HEK293 (cell line): Measurements from ENCODE around the gene PDAP1.
A peak's percentile ranks its signal among the peaks of the same experiment; 100 is the strongest.

Source experiments
- CTCF ChIA-PET: fragments of 350-600 bp; formaldehyde crosslinking; extraction: SDS; loops from one replicate; lab custom pipeline; 2021; ENCODE audit warnings: antibody characterized with exemption; lab: Yijun Ruan, JAX
- POLR2A ChIA-PET: fragments of 300-600 bp; formaldehyde crosslinking; extraction: SDS; loops from one replicate; lab custom pipeline; 2020; ENCODE audit warnings: antibody characterized with exemption, inconsistent platforms; lab: Yijun Ruan, JAX
- H3K27ac ChIP-seq: fragments of 200-500 bp; sonication (Bioruptor generic); 2 replicates; pipeline ENCODE4 v1.5.1; 2014; ENCODE audit warnings: low read depth, low read length, control low read depth, inconsistent platforms; ENCODE audit errors: extremely low read depth
- H3K36me3 ChIP-seq, 2 experiments: fragments of 200-500 bp in 1 of 2; sonication (Bioruptor generic) in 1 of 2; 1 replicate in 1 of 2; 2 replicates in 1 of 2; pipeline ENCODE4 v1.5.1; 2014 to 2017; ENCODE audit warnings: inconsistent platforms in 2 of 2, low read length in 2 of 2; ENCODE audit not compliant: control insufficient read depth in 2 of 2, insufficient read depth in 1 of 2
- H3K4me1 ChIP-seq: fragments of 200-500 bp; sonication (Bioruptor generic); 2 replicates; pipeline ENCODE4 v1.5.1; 2014; ENCODE audit warnings: mild to moderate bottlenecking, low read length, inconsistent platforms; ENCODE audit not compliant: control insufficient read depth, insufficient read depth
- H3K4me3 ChIP-seq: 2 replicates; pipeline ENCODE4 v1.5.1; 2011; ENCODE audit warnings: low read depth, mild to moderate bottlenecking, control low read depth, low read length, moderate library complexity
- H3K9me3 ChIP-seq: fragments of 200-500 bp; sonication (Bioruptor generic); 2 replicates; pipeline ENCODE4 v1.5.1; 2014; ENCODE audit warnings: low read depth, low read length, inconsistent platforms; ENCODE audit not compliant: control insufficient read depth, insufficient read depth
- GLIS1 ChIP-seq: fragments of 450-650 bp; formaldehyde crosslinking; IDR thresholded peaks from 2 replicates; pipeline ENCODE4 v1.5.1; 2016; ENCODE audit warnings: missing biosample characterization, missing genetic modification characterization
- KLF9 ChIP-seq: fragments of 450-650 bp; formaldehyde crosslinking; IDR thresholded peaks from 2 replicates; pipeline ENCODE4 v1.5.1; 2016; ENCODE audit warnings: missing biosample characterization, missing genetic modification characterization, low read depth
- MYNN ChIP-seq: fragments of 450-650 bp; formaldehyde crosslinking; IDR thresholded peaks from 2 replicates; pipeline ENCODE4 v1.5.1; 2016; ENCODE audit warnings: missing biosample characterization, missing genetic modification characterization, borderline replicate concordance
- SCRT1 ChIP-seq: fragments of 450-650 bp; formaldehyde crosslinking; IDR thresholded peaks from 2 replicates; pipeline ENCODE4 v1.5.1; 2016; ENCODE audit warnings: missing biosample characterization, missing genetic modification characterization, borderline replicate concordance
- SETDB1 ChIP-seq: IDR thresholded peaks from one replicate; pipeline ENCODE4 v1.6.1; 2017; ENCODE audit warnings: mild to moderate bottlenecking, low read length, moderate library complexity, mixed read lengths; ENCODE audit not compliant: insufficient read length
- TRIM28 ChIP-seq: IDR thresholded peaks from 2 replicates; pipeline ENCODE4 v1.6.1; 2011; ENCODE audit warnings: low read length, control low read depth, borderline replicate concordance
- ZBTB17 ChIP-seq: fragments of 450-650 bp; formaldehyde crosslinking; IDR thresholded peaks from 2 replicates; pipeline ENCODE4 v1.5.1; 2016; ENCODE audit warnings: missing biosample characterization, missing genetic modification characterization
- ZIC2 ChIP-seq: fragments of 450-650 bp; formaldehyde crosslinking; IDR thresholded peaks from 2 replicates; pipeline ENCODE4 v1.5.1; 2016; ENCODE audit warnings: missing biosample characterization, missing genetic modification characterization
- ZNF202 ChIP-seq: fragments of 450-650 bp; formaldehyde crosslinking; IDR thresholded peaks from 2 replicates; pipeline ENCODE4 v1.5.1; 2016; ENCODE audit warnings: missing biosample characterization, missing genetic modification characterization, borderline replicate concordance
- ZNF211 ChIP-seq: fragments of 450-650 bp; formaldehyde crosslinking; IDR thresholded peaks from 2 replicates; pipeline ENCODE4 v1.5.1; 2016; ENCODE audit warnings: low read depth, missing biosample characterization, missing genetic modification characterization
- ZNF26 ChIP-seq: fragments of 450-650 bp; formaldehyde crosslinking; IDR thresholded peaks from 2 replicates; pipeline ENCODE4 v1.5.1; 2016; ENCODE audit warnings: missing biosample characterization, missing genetic modification characterization
- ZNF341 ChIP-seq: fragments of 450-650 bp; formaldehyde crosslinking; IDR thresholded peaks from 2 replicates; pipeline ENCODE4; 2016; ENCODE audit warnings: low read depth, missing biosample characterization, missing genetic modification characterization
- ZNF398 ChIP-seq: fragments of 450-650 bp; formaldehyde crosslinking; IDR thresholded peaks from 2 replicates; pipeline ENCODE4 v1.5.1; 2017; ENCODE audit warnings: missing biosample characterization, missing genetic modification characterization
- ZNF623 ChIP-seq: fragments of 450-650 bp; formaldehyde crosslinking; IDR thresholded peaks from 2 replicates; pipeline ENCODE4 v1.5.1; 2016; ENCODE audit warnings: missing biosample characterization, missing genetic modification characterization
- ZNF629 ChIP-seq: fragments of 450-650 bp; formaldehyde crosslinking; IDR thresholded peaks from 2 replicates; pipeline ENCODE4 v1.5.1; 2017; ENCODE audit warnings: missing biosample characterization, missing genetic modification characterization
- ZNF670 ChIP-seq: fragments of 450-650 bp; formaldehyde crosslinking; IDR thresholded peaks from 2 replicates; pipeline ENCODE4 v1.5.1; 2016; ENCODE audit warnings: missing biosample characterization, missing genetic modification characterization, low read depth
- ZNF777 ChIP-seq: fragments of 450-650 bp; formaldehyde crosslinking; IDR thresholded peaks from 2 replicates; pipeline ENCODE4 v1.5.1; 2017; ENCODE audit warnings: missing biosample characterization, missing genetic modification characterization, borderline replicate concordance
- ZNF791 ChIP-seq: fragments of 450-650 bp; formaldehyde crosslinking; IDR thresholded peaks from 2 replicates; pipeline ENCODE4 v1.5.1; 2016; ENCODE audit warnings: missing biosample characterization, missing genetic modification characterization
- TF ChIP-seq, protein P1 (sequence below): fragments of 450-650 bp; formaldehyde crosslinking; IDR thresholded peaks from 2 replicates; pipeline ENCODE4 v1.5.1; 2016; ENCODE audit warnings: missing biosample characterization, missing genetic modification characterization, borderline replicate concordance

PDAP1 gene

GRCh38 chr7:99402854-99403253 lies 5.5 kb downstream of the PDAP1 start:
- Histone ChIP-seq H3K9me3 (no peaks in the 10 kb centered on the region), H3K36me3 (peaks cover 26 to 71% of the 10 kb centered on the region in 2 experiments; a peak in 2 of 3 replicates), H3K27ac (no peak overlapping the region), H3K4me3 (no peak overlapping the region), H3K4me1 (peaks cover 2% of the 10 kb centered on the region; the same call in 1 of the 2 replicates)
- ChIA-PET CTCF (no interaction called here), POLR2A (interaction anchor here (0.6 to 0.7 kb wide), 2 partner anchors 11 to 13 kb away, joined by 3 to 4 read pairs; no protein-coding TSS in a partner anchor)
- TF ChIP-seq ZNF623 (tag by site-specific recombination), result peak; percentile 99
- no peak for TF ChIP-seq ZNF777 (tag by site-specific recombination)

- Histone ChIP-seq H3K4me1 (no peaks in the 10 kb centered on the region), H3K4me3 (no peak overlapping the region), H3K9me3 (no peaks in the 10 kb centered on the region), H3K27ac (no peak overlapping the region), H3K36me3 (peaks cover 38 to 88% of the 10 kb centered on the region in 2 experiments)
- CTCF ChIA-PET, result interaction anchor here (0.5 to 0.7 kb wide), 2 partner anchors 11 to 1404 kb away, joined by 3 read pairs; no protein-coding TSS in a partner anchor
- POLR2A ChIA-PET, result interaction anchor here (1.2 to 1.8 kb wide), 2 partner anchors 9 kb away, joined by 6 to 10 read pairs; partner anchors contain the start of genes BUD31 and PDAP1
- TF ChIP-seq SCRT1 (tag by site-specific recombination) (no peak), KLF9 (tag by site-specific recombination) (0 out of 2 replicates have a peak, but pooled peaks have one; percentile 18)
These were observed 8.8 kb downstream of the PDAP1 start for GRCh38 chr7:99399597-99399996.

DNA sequence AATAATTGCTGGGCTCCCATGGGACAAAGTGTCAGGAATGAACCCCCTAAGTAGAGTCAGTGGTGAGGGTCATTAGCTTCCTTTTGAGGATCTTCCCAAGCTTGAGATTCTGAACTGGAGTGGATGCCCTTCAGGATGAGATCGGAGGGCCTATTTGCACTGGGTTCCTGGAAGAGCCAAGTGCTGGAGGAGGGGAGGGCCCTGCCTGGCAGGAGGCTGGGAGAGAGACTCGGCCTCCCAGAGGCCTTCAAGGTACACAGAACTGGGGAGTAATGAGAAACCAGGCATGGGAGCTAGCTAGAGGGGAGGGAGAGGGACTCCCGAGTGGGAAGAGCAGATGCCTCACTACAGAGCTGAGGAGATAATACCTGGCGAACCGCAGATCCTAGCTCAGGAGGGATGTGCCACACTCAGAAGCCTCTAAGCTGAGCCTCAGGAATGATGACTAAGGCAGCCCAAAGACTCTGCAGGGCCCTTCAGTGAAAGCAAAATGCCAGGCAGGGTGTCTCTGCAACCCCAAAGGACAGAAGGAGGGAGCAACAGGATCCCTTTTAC lies 9.4 kb downstream of the PDAP1 start:
- POLR2A ChIA-PET, result interaction anchor here (1.0 to 1.8 kb wide), 3 partner anchors 8 to 24 kb away, joined by 3 to 10 read pairs (median 6); partner anchors contain the start of genes BUD31 and PDAP1
- H3K36me3 ChIP-seq, result peaks cover 35 to 88% of the 10 kb centered on the region in 2 experiments

More for the DNA sequence above, 9.4 kb downstream of the PDAP1 start:
- Histone ChIP-seq H3K4me3 (no peak overlapping the region), H3K9me3 (no peaks in the 10 kb centered on the region), H3K27ac (no peak overlapping the region), H3K4me1 (no peaks in the 10 kb centered on the region)
- TF ChIP-seq ZIC2 (tag by site-specific recombination) (no peak), ZNF341 (tag by site-specific recombination) (peak; percentile 81), ZBTB17 (tag by site-specific recombination) (peak; percentile 45), GLIS1 (tag by site-specific recombination) (peak; percentile 41), ZNF26 (tag by site-specific recombination) (no peak), ZNF791 (no peak), ZNF211 (tag by site-specific recombination) (no peak), ZNF202 (no peak), SETDB1 (no peak), MYNN (tag by site-specific recombination) (no peak), ZNF629 (no peak), ZNF670 (tag by site-specific recombination) (no peak), ZNF398 (tag by site-specific recombination) (no peak), TRIM28 (no peak)
- TF ChIP-seq, protein P1, sequence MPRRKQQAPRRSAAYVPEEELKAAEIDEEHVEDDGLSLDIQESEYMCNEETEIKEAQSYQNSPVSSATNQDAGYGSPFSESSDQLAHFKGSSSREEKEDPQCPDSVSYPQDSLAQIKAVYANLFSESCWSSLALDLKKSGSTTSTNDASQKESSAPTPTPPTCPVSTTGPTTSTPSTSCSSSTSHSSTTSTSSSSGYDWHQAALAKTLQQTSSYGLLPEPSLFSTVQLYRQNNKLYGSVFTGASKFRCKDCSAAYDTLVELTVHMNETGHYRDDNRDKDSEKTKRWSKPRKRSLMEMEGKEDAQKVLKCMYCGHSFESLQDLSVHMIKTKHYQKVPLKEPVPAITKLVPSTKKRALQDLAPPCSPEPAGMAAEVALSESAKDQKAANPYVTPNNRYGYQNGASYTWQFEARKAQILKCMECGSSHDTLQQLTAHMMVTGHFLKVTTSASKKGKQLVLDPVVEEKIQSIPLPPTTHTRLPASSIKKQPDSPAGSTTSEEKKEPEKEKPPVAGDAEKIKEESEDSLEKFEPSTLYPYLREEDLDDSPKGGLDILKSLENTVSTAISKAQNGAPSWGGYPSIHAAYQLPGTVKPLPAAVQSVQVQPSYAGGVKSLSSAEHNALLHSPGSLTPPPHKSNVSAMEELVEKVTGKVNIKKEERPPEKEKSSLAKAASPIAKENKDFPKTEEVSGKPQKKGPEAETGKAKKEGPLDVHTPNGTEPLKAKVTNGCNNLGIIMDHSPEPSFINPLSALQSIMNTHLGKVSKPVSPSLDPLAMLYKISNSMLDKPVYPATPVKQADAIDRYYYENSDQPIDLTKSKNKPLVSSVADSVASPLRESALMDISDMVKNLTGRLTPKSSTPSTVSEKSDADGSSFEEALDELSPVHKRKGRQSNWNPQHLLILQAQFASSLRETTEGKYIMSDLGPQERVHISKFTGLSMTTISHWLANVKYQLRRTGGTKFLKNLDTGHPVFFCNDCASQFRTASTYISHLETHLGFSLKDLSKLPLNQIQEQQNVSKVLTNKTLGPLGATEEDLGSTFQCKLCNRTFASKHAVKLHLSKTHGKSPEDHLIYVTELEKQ (tag by site-specific recombination), result no peak
- CTCF ChIA-PET, result interaction anchor here (0.6 to 0.7 kb wide), 2 partner anchors 11 to 74 kb away, joined by 3 read pairs; no protein-coding TSS in a partner anchor
